ENCODE results near the gene PRUNE2.

PRUNE2 gene

GRCh38 chr9:76637416-76637815 lies 268.5 kb downstream of the PRUNE2 start:
- DNase-seq (ENCODE audit: insufficient read length, low spot score), result no peak
- FAIRE-seq, result no peak

- FAIRE-seq, result no peak
- no peak for DNase-seq (ENCODE audit: insufficient read length, low spot score)
These were observed 271.4 kb downstream of the PRUNE2 start for GRCh38 chr9:76634356-76635054.

- DNase-seq (ENCODE audit: insufficient read length, low spot score) (no peak), FAIRE-seq (no peak)
These were observed 275.0 kb downstream of the PRUNE2 start for GRCh38 chr9:76630916-76631315.

- no peak for DNase-seq (ENCODE audit: insufficient read length, low spot score)
- FAIRE-seq, result no peak
These were observed 276.5 kb downstream of the PRUNE2 start for GRCh38 chr9:76629205-76629990.

- no peak for FAIRE-seq
- no peak for DNase-seq (ENCODE audit: insufficient read length, low spot score)
These were observed 277.8 kb downstream of the PRUNE2 start for GRCh38 chr9:76628155-76628554.

- FAIRE-seq (no peak), DNase-seq (ENCODE audit: insufficient read length, low spot score) (no peak)
These were observed 278.9 kb downstream of the PRUNE2 start for GRCh38 chr9:76626980-76627379.

GRCh38 chr9:76626141-76626540 lies 279.8 kb downstream of the PRUNE2 start:
- DNase-seq (ENCODE audit: insufficient read length, low spot score) (no peak), FAIRE-seq (no peak)

- FAIRE-seq (no peak), DNase-seq (ENCODE audit: insufficient read length, low spot score) (no peak)
These were observed 281.4 kb downstream of the PRUNE2 start for GRCh38 chr9:76624391-76625048.

GRCh38 chr9:76620996-76621395 lies 284.9 kb downstream of the PRUNE2 start:
- DNase-seq (ENCODE audit: insufficient read length, low spot score), result no peak
- no peak for FAIRE-seq

- FAIRE-seq (no peak), DNase-seq (ENCODE audit: insufficient read length, low spot score) (no peak)
These were observed 285.3 kb downstream of the PRUNE2 start for GRCh38 chr9:76620581-76620980.

- DNase-seq (ENCODE audit: insufficient read length, low spot score), result no peak
- no peak for FAIRE-seq
These were observed 286.3 kb downstream of the PRUNE2 start for GRCh38 chr9:76619640-76620039.

- DNase-seq (ENCODE audit: insufficient read length, low spot score), result no peak
- FAIRE-seq, result no peak
These were observed 286.7 kb downstream of the PRUNE2 start for GRCh38 chr9:76619197-76619596.

GRCh38 chr9:76618762-76619161 lies 287.2 kb downstream of the PRUNE2 start:
- no peak for FAIRE-seq

GRCh38 chr9:76617497-76618175 lies 288.3 kb downstream of the PRUNE2 start:
- DNase-seq (ENCODE audit: insufficient read length, low spot score) (no peak), FAIRE-seq (no peak)

More at GRCh38 chr9:76618762-76619161, 287.2 kb downstream of the PRUNE2 start:
- no peak for DNase-seq (ENCODE audit: insufficient read length, low spot score)

GRCh38 chr9:76616780-76617179 lies 289.1 kb downstream of the PRUNE2 start:
- DNase-seq (ENCODE audit: insufficient read length, low spot score) (no peak), FAIRE-seq (no peak)

GRCh38 chr9:76615177-76615603 lies 290.7 kb downstream of the PRUNE2 start:
- FAIRE-seq, result peak; percentile 33

GRCh38 chr9:76613974-76614373 lies 291.9 kb downstream of the PRUNE2 start:
- FAIRE-seq, result no peak
- DNase-seq (ENCODE audit: insufficient read length, low spot score), result no peak

More at GRCh38 chr9:76615177-76615603, 290.7 kb downstream of the PRUNE2 start:
- no peak for DNase-seq (ENCODE audit: insufficient read length, low spot score)

- DNase-seq (ENCODE audit: insufficient read length, low spot score), result no peak
- no peak for FAIRE-seq
These were observed 292.6 kb downstream of the PRUNE2 start for GRCh38 chr9:76613150-76613781.

- FAIRE-seq, result no peak
- DNase-seq (ENCODE audit: insufficient read length, low spot score), result no peak
These were observed 295.9 kb downstream of the PRUNE2 start for GRCh38 chr9:76610011-76610352.

- DNase-seq (ENCODE audit: insufficient read length, low spot score) (no peak), FAIRE-seq (no peak)
These were observed 296.5 kb downstream of the PRUNE2 start for GRCh38 chr9:76609285-76610010.
